Suppressor macrophage (primary cell): ENCODE results near the gene DPP7.
"Not testable (repeated sequence)": the region's sequence is repeated elsewhere in the genome, so short reads cannot be mapped to it uniquely, and the experiment has no call there.

Experiments
- DNase-seq, 4 experiments: peaks; one replicate each; pipeline ENCODE4 v3.0.0-alpha.2; 2020 to 2022

DPP7 gene

DNA sequence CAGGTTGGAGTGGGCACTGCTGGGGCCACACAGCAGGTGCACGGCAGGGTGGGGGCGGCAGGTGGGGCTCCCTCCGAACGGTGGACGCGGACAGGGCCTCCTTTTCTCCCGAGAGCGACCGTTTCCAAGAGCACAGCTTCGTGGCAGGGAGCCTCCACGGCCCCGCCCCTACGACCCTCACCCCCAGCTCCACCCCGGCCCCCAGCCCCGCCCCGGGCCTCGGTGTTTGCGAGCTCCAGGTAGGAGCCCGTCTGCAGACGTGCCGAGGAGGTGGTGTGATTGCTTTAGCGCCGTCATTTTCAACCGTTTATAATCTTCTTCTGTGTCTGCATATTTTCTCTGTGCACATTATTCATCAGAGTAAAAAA, 33.2 kb upstream of the DPP7 start:
- no peak for DNase-seq

DNA sequence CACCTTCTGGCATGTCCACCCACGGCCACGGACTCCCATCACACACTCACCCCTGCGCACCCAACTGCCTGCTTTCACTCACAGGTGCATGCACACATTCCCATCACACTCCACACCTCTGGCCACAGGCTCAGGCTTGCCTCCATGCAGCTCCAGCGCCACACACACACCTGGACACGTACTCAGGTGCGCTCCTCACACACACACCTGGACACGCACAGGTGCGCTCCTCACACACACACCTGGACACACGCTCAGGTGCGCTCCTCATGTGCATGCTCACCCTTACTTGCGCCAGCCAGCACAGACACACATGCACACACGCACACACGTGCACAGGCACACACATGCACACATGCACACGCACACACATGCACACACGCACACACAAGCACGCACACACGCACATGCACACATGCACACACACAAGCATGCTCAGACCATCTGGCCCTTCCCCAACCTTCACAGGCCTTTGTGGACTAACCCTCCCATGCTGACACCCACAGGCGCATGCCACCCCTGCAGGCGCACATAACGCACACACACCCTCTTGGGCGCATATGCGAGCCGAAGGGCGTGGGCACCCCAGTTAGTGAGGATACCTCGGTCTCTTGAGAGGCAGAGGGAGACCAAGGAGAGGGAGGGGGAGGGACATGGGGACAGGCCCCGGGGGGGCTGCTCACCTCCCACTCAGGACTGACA, 32.7 kb upstream of the DPP7 start:
- DNase-seq: no peak

DNA sequence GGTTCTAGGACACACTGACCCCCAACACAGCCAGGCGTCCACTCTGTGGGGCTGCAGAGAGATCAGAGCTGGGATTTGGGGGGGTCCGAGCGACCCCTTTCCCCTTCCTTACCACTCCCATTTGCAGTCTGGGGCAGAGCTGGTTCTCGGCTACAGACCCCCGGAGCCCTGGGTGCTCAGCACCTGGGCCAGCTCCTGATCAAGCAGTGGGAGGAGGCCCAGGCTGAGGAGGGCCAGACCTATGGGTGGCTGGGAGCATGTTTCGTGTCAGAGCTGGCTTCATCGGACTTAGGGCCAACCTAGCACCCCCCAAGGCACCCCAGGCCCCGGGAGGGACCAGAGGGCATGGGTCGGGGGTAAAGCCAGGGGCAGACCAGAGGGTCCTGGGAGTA, 32.0 kb upstream of the DPP7 start:
- no peak for DNase-seq

DNA sequence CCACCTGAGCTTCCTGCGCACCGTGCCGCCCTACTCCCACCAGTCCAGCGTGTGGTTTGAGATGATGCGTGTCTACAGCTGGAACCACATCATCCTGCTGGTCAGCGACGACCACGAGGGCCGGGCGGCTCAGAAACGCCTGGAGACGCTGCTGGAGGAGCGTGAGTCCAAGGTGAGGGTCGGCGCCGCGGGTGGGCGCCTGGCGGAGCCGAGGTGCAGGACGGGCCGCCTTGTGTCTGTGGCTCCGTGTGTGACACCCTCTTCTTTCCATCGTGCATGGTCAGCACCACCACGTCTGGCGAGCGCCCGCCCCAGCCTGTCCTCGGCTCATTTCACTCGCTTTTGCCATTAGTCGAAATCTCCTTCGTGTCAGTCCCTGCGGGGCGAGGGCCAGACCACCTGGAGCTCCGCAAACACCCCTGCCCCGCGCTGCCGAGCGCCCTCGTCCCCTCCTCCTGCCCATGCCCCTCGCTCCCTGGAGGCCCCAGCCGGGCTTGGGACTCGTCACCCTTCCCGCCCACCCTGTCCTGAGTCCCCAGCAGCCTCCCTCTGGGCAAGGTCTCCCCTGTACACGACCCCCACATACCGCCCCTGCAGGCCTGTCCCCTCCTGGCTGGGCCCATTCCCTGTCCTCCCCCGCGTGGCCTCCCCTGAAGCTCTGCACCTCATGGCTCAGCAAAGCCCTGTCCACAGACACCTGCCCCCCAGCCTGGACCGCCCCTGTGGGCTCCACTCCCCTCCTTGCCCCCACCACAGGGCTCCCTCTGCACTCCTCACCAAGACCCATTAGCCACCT, 31.4 kb upstream of the DPP7 start:
- DNase-seq: no peak

DNA sequence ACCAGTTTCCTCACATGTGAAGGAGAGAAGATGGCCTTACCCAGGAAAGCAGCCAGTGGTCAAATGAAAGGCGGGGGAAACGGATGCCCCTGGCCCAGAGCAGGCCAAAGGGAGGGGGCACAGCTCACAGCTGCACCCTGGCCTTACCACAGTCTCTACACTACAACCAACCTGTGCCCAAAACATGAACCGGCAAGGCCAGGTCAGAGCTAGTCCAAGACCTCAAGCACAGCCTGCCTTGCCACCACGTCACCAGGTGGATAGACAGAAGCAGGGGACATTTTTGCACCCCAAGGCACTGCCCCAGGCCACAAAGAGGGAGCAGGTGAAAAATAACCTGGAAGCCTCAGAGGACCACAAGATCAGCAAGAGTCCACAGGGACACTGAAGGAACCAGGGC, 28.9 kb upstream of the DPP7 start:
- DNase-seq: no peak

DNA sequence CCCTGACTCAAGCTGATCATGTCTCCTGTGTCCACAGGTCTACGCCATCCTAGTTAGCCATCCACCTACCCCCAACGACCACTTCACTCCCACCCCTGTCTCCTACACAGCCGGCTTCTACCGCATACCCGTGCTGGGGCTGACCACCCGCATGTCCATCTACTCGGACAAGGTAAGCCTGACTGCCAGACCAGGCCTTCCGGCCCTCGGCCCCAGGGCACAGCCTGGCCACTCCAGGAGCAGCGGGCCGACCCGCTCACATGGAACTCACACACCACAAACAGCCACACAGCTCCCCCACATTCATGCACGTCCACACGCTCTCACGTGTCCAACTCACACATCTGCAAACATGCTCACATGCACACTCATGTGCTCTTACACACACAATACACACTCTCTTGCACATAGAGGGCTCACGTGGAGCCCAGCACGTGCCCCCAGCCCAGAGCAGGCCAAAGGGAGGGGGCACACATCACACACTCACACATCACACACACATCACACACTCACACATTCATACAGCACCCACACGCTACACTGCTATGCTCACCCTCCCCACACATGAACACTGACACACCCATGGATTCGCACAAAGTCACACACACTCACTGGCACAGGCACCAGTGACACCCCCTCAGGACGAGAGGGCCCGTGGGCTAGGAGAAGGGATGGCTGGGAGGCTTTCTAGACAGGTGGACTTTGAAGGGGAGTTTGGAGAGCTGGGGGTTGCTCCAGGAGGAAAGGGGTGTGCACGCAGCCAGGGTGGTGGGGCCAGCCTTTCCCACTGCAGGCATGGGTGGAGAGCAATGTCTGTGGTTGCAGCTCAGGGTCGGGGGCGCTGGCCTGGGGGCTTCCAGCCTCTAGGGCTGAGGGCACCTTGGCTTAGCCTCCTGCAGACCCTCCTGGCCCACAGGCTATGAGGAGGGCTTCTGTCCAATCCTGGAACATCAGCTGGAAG, 27.7 kb upstream of the DPP7 start:
- no peak for DNase-seq

DNA sequence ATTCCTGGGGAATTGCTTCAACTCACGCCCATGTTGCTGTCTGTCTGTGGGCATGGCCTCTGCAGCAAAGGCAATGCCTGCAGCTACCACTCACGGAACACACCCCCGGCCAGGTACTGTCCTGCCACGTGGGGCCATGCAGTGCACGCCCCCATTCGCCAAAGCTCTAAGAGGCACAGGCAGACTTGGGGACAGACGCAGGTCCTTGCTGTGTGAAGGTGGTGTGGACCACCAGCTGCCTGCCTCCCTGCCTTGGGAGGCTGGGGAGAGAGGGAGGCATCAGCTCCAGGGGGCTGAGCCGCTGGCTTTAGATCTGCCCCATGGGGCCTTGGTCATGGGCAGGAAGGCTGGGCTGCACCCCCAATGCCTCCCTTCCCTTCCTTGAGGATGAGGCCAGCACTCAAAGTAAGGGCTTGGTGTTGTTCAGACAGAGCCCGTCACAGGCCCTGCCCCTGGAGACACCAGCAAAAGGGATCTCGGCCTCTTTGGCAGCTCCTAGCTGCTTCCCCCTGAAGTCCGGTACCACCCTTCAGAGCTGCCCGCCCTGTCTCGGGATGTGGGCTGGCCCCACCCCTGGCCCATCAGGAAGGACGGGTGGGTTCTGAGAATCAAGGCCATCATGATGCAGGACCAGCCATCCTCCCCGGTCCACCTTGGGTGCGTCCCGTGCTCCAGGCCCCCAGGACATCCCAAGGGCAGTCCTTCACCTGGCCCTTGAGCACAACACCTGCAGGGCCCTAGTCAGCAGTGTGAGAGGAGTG, 26.7 kb upstream of the DPP7 start:
- DNase-seq: no peak

DNA sequence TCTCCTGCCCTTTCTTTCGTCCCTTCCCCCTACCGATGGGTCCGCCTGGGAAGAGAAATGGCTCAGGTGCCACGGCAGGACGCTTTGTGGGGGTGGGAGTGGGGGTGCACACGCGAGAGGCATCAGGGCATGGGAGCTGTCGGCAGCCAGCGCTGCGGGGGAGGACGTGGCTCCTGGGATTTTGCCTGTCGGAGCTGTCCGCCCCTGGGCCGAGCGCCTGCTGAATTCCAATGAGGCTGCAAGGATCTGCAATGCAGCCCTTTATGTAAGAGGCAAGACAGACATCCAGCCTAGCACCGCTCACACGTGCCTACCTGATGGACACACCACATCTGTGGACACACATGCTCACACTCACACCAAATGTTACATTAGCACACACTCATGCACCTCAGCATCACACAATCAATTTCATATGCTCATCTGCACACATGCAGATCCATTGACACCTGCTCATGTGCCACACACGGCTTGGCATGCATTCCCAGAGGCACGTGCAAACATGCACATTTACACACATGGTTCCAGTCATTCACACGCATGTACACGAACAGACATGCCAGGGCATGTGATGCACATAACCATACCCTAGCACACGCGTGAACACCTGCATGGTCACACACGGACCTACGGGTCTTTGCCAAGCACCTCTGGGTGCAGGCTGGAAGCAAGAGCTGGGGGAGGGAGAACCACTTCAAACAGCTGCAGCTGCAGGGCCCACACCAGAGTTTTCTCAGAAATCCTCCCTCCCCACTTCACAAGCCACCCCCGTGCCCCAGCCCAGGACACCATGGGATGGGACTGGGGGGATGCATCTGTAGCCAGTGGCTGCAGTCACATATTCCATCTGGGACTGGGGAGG, 25.8 kb upstream of the DPP7 start:
- no peak for DNase-seq

DNA sequence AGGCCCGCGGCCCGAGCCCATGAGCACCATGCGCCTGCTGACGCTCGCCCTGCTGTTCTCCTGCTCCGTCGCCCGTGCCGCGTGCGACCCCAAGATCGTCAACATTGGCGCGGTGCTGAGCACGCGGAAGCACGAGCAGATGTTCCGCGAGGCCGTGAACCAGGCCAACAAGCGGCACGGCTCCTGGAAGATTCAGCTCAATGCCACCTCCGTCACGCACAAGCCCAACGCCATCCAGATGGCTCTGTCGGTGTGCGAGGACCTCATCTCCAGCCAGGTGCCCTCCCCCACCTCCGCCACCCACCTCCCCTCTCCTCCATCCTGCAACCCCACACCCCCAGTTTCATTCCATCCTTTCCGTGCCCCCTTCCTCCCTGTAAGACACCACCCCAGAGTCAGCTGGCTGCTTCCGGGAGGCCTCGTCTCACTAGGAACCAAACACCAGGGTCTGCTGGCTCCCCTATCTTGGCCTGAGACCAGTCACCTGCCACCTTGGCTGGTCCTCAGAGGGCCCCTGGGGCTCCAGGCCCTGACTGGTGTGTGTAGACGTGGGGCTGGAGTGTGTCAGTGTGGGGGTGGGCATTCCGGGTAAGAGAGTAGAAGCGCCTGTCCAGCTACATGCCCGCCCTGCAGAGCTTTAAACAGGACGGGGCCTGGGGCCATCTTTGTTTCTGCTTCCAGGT, 25.1 kb upstream of the DPP7 start:
- DNase-seq: no peak

DNA sequence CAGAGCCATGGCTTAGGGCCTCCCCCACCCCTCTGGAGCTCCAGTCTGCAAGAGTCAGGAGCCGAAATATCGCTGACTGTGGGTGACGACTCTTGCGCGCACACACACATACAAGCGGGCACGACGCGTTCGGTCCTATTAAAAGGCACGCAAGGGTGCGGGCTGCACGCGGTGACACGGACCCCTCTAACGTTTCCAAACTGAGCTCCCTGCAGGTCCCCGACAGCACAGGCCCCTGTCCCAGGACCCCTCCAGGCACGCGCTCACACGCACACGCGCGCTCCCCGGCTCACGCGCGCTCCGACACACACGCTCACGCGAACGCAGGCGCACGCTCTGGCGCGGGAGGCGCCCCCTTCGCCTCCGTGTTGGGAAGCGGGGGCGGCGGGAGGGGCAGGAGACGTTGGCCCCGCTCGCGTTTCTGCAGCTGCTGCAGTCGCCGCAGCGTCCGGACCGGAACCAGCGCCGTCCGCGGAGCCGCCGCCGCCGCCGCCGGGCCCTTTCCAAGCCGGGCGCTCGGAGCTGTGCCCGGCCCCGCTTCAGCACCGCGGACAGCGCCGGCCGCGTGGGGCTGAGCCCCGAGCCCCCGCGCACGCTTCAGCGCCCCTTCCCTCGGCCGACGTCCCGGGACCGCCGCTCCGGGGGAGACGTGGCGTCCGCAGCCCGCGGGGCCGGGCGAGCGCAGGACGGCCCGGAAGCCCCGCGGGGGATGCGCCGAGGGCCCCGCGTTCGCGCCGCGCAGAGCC, 24.4 kb upstream of the DPP7 start, which contains the start of gene GRIN1:
Gene GRIN1, plus strand, starts transcription at position 433 of the 746 bp plus-strand sequence. CDS start 333 bp downstream, outside the sequence.
- DNase-seq: peak; percentile 22 to 76 (median 46)

DNA sequence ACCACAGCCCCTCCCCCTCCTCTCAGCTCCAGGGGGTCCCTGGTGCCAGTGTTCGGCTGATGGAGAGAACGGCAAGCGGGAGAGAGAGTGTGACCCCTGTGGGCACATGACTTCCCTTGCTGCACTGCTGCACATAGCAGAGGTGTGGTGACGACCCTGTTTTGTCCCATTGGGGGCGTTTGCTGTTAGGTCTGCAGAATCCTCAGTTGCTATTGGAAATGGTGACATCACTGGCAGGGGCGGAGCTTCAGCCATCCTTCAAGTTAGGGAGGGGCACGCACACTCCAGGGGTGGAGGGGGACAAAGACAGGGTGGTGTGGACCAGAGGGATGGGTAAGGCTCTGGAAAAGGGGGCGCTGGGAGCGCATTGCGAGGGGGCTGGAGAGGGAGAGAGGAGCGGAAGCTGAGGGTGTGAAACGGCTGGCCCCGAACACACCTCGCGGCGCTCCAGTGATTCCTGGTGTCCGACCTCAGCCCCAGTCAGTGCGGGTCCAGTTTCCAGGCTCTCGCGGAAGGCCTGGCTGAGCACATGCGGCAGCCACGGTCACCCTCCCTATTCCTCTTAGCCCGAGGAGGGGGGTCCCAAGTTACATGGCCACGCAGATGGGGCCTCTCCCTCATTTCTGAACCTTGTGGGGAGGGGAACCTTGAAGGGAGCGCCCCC, 23.7 kb upstream of the DPP7 start:
- no peak for DNase-seq

DNA sequence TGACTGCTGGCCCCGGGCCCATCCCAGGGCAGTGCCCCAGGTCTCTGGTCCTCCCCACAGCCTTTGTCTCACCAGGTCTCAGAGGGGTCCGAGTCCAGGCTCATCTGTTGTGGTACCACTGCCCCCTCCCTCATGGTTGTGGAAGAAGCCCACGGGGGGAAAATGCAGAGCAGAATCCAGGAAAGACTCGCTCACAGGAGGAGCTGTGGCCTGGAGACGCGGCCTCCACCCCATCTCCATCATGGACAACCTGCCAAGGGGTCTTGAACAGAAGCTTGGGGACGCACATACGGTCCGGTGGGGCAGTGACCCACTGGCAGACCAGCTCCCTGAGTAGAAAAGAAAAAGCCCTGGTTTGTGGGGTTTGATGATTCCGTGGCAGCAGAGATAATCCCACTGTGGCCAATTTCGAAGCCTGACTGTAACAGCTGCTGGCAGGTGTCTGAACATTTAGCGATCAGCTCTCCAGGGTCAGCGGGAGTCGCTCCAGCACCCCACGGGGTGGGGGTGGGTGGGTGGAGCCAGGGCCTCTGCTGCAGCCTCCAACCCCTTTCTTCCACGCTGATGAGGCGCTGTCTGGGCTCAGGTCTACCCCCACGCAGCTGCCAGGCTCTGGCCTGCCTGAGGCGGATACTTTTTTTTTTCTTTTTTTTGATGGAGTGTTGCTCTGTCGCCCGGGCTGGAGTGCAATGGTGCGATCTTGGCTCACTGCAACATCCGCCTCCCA, 22.5 kb upstream of the DPP7 start:
- DNase-seq: no peak

DNA sequence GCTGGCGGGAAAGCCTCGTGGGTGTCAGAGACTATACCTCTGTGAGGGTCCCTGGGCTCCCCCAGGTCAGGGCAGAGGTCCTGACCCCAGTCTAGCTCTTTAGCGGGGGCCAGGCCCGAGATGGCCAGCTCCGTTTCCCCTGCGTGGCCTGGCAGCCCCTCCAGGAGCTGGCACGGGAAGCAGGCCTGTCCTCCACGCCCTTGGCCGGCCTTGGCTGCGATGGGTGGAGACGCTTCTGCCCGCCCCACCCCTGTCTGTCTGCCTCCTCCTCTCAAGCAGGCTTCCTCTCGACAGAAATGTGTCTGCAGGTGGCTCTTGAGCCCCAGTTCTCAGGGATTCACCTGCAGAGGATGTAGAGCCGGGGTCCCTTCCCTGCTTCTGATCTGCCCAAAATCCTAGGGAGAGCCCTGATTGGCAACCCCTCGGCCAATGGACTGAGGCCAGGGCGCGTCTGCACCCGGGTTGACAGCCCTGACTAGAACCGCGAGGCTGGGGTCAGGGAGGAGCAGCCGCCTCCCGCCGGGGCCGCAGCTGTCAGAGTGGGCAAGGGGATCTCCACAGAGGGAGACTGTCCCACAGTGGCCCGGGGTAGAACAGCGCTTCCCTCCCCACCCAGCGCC, 21.8 kb upstream of the DPP7 start:
- no peak for DNase-seq

DNA sequence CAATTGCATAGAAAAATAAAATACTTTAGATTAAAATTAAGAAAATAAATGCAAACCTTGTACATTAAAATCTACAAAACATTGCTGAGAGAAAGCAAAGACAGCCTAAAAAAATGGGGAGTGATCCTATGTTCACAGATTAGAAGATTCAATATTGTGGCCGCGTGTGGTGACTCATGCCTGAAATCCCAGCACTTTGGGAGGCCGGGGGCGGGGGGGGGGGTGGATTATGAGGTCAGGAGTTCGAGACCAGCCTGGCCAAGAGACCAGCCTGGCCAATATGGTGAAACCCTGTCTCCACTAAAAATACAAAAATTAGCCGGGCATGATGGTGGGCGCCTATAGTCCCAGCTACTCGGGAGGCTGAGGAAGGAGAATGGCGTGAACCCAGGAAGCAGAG, 20.6 kb upstream of the DPP7 start:
- DNase-seq: not testable (repeated sequence)

DNA sequence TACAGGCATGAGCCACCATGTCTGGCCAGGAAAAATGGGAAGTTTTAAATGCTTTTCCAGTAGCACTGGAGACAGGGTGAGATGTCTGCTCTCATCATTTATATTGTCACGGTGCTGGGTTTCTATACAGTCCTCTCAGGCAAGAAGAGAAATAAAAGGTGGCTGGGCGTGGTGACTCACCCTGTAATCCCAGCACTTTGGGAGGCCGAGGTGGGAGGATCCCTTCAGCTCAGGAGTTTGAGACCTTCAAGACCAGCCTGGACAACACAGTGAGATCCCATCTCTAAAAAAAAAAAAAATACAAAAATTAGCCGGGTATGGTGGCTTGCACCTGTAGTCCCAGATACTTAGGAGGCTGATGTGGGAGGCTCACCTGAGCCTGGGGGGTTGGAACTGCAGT, 19.7 kb upstream of the DPP7 start:
- DNase-seq: no peak

DNA sequence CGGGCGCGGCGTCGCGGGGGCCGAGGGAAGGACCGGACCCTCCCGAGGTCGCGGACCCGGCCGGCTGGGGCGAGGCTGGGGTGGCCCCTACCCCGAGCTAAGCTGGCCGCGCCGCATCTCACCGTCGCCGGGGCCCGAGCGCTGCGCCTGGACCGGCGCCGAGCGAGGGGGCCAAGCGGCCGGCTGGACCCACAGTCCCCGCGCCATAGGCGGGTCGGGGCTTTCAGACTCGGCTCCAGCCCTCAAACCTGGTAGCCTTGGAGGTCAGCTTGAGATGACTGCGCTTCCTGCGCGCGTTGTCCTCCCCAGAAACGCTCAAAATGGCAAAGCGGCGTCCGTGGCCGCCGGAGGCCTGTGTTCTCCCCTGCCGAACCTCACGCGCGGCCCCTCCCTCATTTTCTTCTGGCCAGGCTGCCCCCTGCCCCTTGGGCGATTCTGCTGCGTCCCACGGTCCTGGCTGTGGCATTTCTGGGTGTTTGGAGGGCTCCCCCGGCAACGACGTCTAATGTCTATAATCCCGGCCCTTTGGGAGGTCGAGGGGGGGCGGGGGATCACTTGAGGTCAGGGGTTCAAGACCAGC, 15.7 kb upstream of the DPP7 start:
- peak in 1 of 4 experiments; percentile 33 for DNase-seq

DNA sequence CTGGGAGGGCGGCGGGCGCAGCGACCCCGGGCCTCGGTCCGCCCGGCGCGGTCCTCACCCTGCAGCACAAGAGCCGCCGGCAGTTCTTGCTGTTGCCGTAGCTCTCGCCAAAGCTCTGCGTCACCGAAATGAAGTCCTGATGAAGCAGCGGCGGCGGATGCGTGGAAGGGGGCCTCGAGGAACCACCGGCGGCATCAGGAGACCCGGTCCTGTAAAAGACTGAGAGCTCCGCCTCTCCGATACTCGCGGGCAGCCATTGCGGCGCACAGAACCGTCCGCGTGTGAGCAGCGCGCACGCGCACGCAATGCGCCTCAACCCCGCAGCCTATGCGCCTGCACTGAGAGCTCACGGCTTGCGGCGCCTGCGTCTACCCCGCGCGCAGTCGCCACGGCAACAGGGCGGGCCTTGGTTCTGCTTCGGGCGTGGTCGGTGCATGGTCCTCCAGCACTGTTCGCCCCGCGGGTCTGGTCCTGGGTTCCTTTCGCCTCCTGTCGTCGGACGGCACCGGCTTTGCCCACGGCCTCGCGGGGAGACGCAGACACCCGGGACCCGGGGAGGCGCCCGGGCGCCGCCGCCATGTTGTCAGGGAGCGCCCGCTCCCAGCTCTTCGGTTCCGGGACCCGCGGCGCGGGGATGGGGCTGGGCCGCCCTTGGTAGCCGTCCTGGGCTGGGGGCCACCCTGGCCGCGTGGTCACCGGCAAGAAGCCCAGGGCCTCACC, 15.1 kb upstream of the DPP7 start:
- DNase-seq: peak; percentile 96 to 98 (median 97)
